ENCODE results near the gene BAD.
A peak's percentile ranks its signal among the peaks of the same experiment; 100 is the strongest.

DNA sequence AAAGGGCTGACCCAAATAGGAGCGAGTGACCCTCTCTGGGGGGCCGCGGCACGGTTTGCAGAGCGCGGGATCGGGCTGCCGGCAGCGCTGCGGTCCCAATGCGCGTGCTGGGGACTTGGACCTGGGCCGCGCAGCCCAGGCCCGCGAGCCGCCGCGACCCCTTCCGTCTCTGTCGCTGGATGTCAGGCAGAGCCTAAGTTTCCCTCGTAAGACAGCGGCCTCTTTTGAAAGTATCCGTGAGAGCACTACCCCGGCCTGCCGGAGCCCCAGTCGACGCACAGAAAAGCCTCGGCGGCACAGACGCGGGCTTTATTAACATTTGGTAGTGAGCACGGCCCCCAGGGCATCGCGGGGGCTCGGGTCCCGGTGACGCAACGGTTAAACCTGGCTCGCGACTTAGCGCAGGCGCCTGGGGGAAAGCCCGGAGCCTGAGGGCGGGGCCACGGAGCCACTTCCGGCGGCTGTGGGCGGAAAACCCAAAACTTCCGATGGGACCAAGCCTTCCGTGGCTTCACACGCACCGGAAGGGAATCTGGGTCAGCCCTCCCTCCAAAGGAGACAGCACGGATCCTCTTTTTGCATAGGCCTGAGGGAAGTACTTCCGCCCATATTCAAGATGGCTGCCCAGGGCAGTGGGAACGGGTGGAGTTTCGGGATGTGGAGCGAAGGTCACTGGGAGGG, 14.8 kb downstream of the BAD start:
- TF ChIP-seq ZNF34 (CRISPR knock-in tag; IDR thresholded peaks at IDR 0.05; ENCODE audit: borderline replicate concordance) (no peak), TSC22D2 (CRISPR knock-in tag; IDR thresholded peaks at IDR 0.05; ENCODE audit: borderline replicate concordance) (peak; percentile 11; the same call in 1 of the 2 replicates), KDM6A (CRISPR knock-in tag; IDR thresholded peaks at IDR 0.05; ENCODE audit: low read depth) (no peak), ZNF644 (CRISPR knock-in tag; IDR thresholded peaks at IDR 0.05; ENCODE audit: low read depth) (no peak), STAG1 (CRISPR knock-in tag; IDR thresholded peaks at IDR 0.05) (no peak; the same call in 1 of the 2 replicates), GFI1 (CRISPR knock-in tag; IDR thresholded peaks at IDR 0.05; ENCODE audit: borderline replicate concordance) (no peak; the same call in 1 of the 2 replicates)
- TF ChIP-seq, protein P1, sequence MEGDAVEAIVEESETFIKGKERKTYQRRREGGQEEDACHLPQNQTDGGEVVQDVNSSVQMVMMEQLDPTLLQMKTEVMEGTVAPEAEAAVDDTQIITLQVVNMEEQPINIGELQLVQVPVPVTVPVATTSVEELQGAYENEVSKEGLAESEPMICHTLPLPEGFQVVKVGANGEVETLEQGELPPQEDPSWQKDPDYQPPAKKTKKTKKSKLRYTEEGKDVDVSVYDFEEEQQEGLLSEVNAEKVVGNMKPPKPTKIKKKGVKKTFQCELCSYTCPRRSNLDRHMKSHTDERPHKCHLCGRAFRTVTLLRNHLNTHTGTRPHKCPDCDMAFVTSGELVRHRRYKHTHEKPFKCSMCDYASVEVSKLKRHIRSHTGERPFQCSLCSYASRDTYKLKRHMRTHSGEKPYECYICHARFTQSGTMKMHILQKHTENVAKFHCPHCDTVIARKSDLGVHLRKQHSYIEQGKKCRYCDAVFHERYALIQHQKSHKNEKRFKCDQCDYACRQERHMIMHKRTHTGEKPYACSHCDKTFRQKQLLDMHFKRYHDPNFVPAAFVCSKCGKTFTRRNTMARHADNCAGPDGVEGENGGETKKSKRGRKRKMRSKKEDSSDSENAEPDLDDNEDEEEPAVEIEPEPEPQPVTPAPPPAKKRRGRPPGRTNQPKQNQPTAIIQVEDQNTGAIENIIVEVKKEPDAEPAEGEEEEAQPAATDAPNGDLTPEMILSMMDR (CRISPR knock-in tag; IDR thresholded peaks at IDR 0.05), result peak; percentile 29; the same call in 1 of the 2 replicates
- TF ChIP-seq, protein P2, sequence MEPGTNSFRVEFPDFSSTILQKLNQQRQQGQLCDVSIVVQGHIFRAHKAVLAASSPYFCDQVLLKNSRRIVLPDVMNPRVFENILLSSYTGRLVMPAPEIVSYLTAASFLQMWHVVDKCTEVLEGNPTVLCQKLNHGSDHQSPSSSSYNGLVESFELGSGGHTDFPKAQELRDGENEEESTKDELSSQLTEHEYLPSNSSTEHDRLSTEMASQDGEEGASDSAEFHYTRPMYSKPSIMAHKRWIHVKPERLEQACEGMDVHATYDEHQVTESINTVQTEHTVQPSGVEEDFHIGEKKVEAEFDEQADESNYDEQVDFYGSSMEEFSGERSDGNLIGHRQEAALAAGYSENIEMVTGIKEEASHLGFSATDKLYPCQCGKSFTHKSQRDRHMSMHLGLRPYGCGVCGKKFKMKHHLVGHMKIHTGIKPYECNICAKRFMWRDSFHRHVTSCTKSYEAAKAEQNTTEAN (CRISPR knock-in tag; conservative IDR thresholded peaks at IDR 0.05), result peak; percentile 98
